Gastroesophageal sphincter (tissue), 3 donors: ENCODE data around the gene HOXB2.

ENCODE experiments used
- CTCF ChIP-seq, 4 experiments: fragments of 200-600 bp in 2 of 4; fragments of 450-650 bp in 2 of 4; sonication (generic) in 1 of 4; IDR thresholded peaks; one replicate each; pipeline ENCODE4 v1.5.1; 2017 to 2019; ENCODE audit warnings: antibody characterized with exemption in 4 of 4, mild to moderate bottlenecking in 2 of 4, moderate library complexity in 2 of 4
- EP300 ChIP-seq: sonication (generic); formaldehyde crosslinking; IDR thresholded peaks from one replicate; pipeline ENCODE4 v1.6.1; 2017; ENCODE audit warnings: antibody characterized with exemption, mild to moderate bottlenecking
- POLR2A ChIP-seq, 2 donors: fragments of 450-650 bp; IDR thresholded peaks; one replicate each; pipeline ENCODE4 v1.6.1; 2017; ENCODE audit warnings: antibody characterized with exemption in 2 of 2, mild to moderate bottlenecking in 2 of 2, moderate library complexity in 1 of 2
- POLR2AphosphoS5 ChIP-seq: sonication (generic); formaldehyde crosslinking; IDR thresholded peaks from one replicate; pipeline ENCODE4 v1.6.1; 2017; ENCODE audit warnings: antibody characterized with exemption

GRCh38 chr17:48530887-48531272, 14.0 kb downstream of the HOXB2 start, which contains the start of gene HOXB1:
- TF ChIP-seq POLR2A (IDR thresholded peaks at IDR 0.05) (no peak), CTCF (IDR thresholded peaks at IDR 0.05) (no peak), POLR2AphosphoS5 (no peak), EP300 (no peak)
